ENCODE results near the gene CXCL14.

The CXCL14 gene

GRCh38 chr5:135584918-135585317 is 6.1 kb upstream of the CXCL14 start:
- Histone ChIP-seq H3K4me1 (ENCODE audit: insufficient read depth, low read length) (no peaks in the 10 kb centered on the region), H3K27me3 (ENCODE audit: insufficient read depth, low read length, poor library complexity) (peaks cover 25% of the 10 kb centered on the region), H4K20me1 (ENCODE audit: insufficient read depth, low read length) (peaks cover 5% of the 10 kb centered on the region; the same call in 1 of the 2 replicates), H3K9me3 (ENCODE audit: insufficient read depth, low read length, severe bottlenecking) (no peaks in the 10 kb centered on the region), H3K79me2 (ENCODE audit: insufficient read depth, low read length) (no peaks in the 10 kb centered on the region), H3K27ac (ENCODE audit: low read length) (no peak overlapping the region), H3K4me3 (ENCODE audit: low read depth in 1 of 2, low read length in 2 of 2) (no peak overlapping the region), H3K9ac (ENCODE audit: low read depth, low read length) (no peak overlapping the region), H2AFZ (ENCODE audit: low read depth, low read length) (no peak overlapping the region), H3K36me3 (ENCODE audit: insufficient read depth, low read length) (no peaks in the 10 kb centered on the region), H3K4me2 (ENCODE audit: insufficient read depth, low read length) (no peak overlapping the region)
- no peak for ATAC-seq (ENCODE audit: insufficient read depth, low read depth)
- DNase-seq: no peak
- TF ChIP-seq CTCF (IDR thresholded peaks at IDR 0.05; ENCODE audit: borderline replicate concordance, extremely low read depth, low read length, poor library complexity, severe bottlenecking): no peak
- no peak for TF ChIP-seq EZH2 (IDR thresholded peaks at IDR 0.05; ENCODE audit: borderline replicate concordance, low read depth, low read length, severe bottlenecking)

- TF ChIP-seq CTCF (IDR thresholded peaks at IDR 0.05; ENCODE audit: borderline replicate concordance, extremely low read depth, low read length, poor library complexity, severe bottlenecking) (no peak), EZH2 (IDR thresholded peaks at IDR 0.05; ENCODE audit: borderline replicate concordance, low read depth, low read length, severe bottlenecking) (no peak)
- Histone ChIP-seq H3K27ac (ENCODE audit: low read length) (no peak overlapping the region), H3K4me2 (ENCODE audit: insufficient read depth, low read length) (no peak overlapping the region), H3K79me2 (ENCODE audit: insufficient read depth, low read length) (no peaks in the 10 kb centered on the region), H3K27me3 (ENCODE audit: insufficient read depth, low read length, poor library complexity) (peaks cover 25% of the 10 kb centered on the region), H3K4me1 (ENCODE audit: insufficient read depth, low read length) (no peaks in the 10 kb centered on the region), H4K20me1 (ENCODE audit: insufficient read depth, low read length) (peaks cover 5% of the 10 kb centered on the region; the same call in 1 of the 2 replicates), H3K4me3 (ENCODE audit: low read depth in 1 of 2, low read length in 2 of 2) (no peak overlapping the region), H3K9me3 (ENCODE audit: insufficient read depth, low read length, severe bottlenecking) (no peaks in the 10 kb centered on the region), H3K36me3 (ENCODE audit: insufficient read depth, low read length) (no peaks in the 10 kb centered on the region), H2AFZ (ENCODE audit: low read depth, low read length) (no peak overlapping the region), H3K9ac (ENCODE audit: low read depth, low read length) (no peak overlapping the region)
- ATAC-seq (ENCODE audit: insufficient read depth, low read depth) (no peak), DNase-seq (no peak)
Observed at GRCh38 chr5:135584276-135584675, 5.5 kb upstream of the CXCL14 start.

GRCh38 chr5:135582099-135582781 is 3.4 kb upstream of the CXCL14 start:
- Histone ChIP-seq H2AFZ (ENCODE audit: low read depth, low read length) (no peak overlapping the region), H3K4me3 (ENCODE audit: low read depth in 1 of 2, low read length in 2 of 2) (no peak overlapping the region), H3K4me1 (ENCODE audit: insufficient read depth, low read length) (no peaks in the 10 kb centered on the region), H3K36me3 (ENCODE audit: insufficient read depth, low read length) (no peaks in the 10 kb centered on the region), H3K9me3 (ENCODE audit: insufficient read depth, low read length, severe bottlenecking) (no peaks in the 10 kb centered on the region), H4K20me1 (ENCODE audit: insufficient read depth, low read length) (peaks cover 5% of the 10 kb centered on the region; the same call in 1 of the 2 replicates), H3K27ac (ENCODE audit: low read length) (no peak overlapping the region), H3K79me2 (ENCODE audit: insufficient read depth, low read length) (no peaks in the 10 kb centered on the region), H3K9ac (ENCODE audit: low read depth, low read length) (no peak overlapping the region), H3K4me2 (ENCODE audit: insufficient read depth, low read length) (no peak overlapping the region), H3K27me3 (ENCODE audit: insufficient read depth, low read length, poor library complexity) (peaks cover 17% of the 10 kb centered on the region)
- TF ChIP-seq EZH2 (IDR thresholded peaks at IDR 0.05; ENCODE audit: borderline replicate concordance, low read depth, low read length, severe bottlenecking): no peak
- no peak for TF ChIP-seq CTCF (IDR thresholded peaks at IDR 0.05; ENCODE audit: borderline replicate concordance, extremely low read depth, low read length, poor library complexity, severe bottlenecking)
- DNase-seq (no peak), ATAC-seq (ENCODE audit: insufficient read depth, low read depth) (no peak)

All from DND-41 (cell line).